ENCODE measurements around the gene CAPN10.
A peak's percentile ranks its signal among the peaks of the same experiment; 100 is the strongest.

CAPN10 gene

GRCh38 chr2:240597419-240598181 lies 11.1 kb downstream of the CAPN10 start:
- Histone ChIP-seq H3K4me3 (ENCODE audit: low read depth, low read length) (no peak overlapping the region), H3K36me3 (peaks cover 13% of the 10 kb centered on the region), H3K27me3 (no peaks in the 10 kb centered on the region), H3K4me1 (no peaks in the 10 kb centered on the region), H3K9me3 (no peaks in the 10 kb centered on the region)
- DNase-seq = peak; percentile 4
- no peak for TF ChIP-seq CTCF (IDR thresholded peaks at IDR 0.05; ENCODE audit: low read depth, low read length)

- peak; percentile 4 for DNase-seq
- Histone ChIP-seq H3K4me3 (ENCODE audit: low read depth, low read length) (no peak overlapping the region), H3K36me3 (peaks cover 13% of the 10 kb centered on the region), H3K4me1 (no peaks in the 10 kb centered on the region), H3K9me3 (no peaks in the 10 kb centered on the region), H3K27me3 (no peaks in the 10 kb centered on the region)
- no peak for TF ChIP-seq CTCF (IDR thresholded peaks at IDR 0.05; ENCODE audit: low read depth, low read length)
Observed at GRCh38 chr2:240598311-240598911, 11.9 kb downstream of the CAPN10 start.

- DNase-seq = no peak
- Histone ChIP-seq H3K36me3 (peaks cover 13% of the 10 kb centered on the region), H3K27me3 (no peaks in the 10 kb centered on the region), H3K4me3 (ENCODE audit: low read depth, low read length) (no peak overlapping the region), H3K9me3 (no peaks in the 10 kb centered on the region), H3K4me1 (no peaks in the 10 kb centered on the region)
- no peak for TF ChIP-seq CTCF (IDR thresholded peaks at IDR 0.05; ENCODE audit: low read depth, low read length)
Observed at GRCh38 chr2:240599141-240599583, 12.6 kb downstream of the CAPN10 start.

- no peak overlapping the region for H3K4me3 ChIP-seq (ENCODE audit: low read depth, low read length)
- peaks cover 7% of the 10 kb centered on the region for H3K36me3 ChIP-seq
- TF ChIP-seq CTCF (IDR thresholded peaks at IDR 0.05; ENCODE audit: low read depth, low read length) = no peak
- H3K9me3 ChIP-seq = no peaks in the 10 kb centered on the region
- DNase-seq = no peak
- H3K27me3 ChIP-seq = no peaks in the 10 kb centered on the region
- H3K4me1 ChIP-seq = no peaks in the 10 kb centered on the region
Observed at GRCh38 chr2:240600451-240600961, 14.0 kb downstream of the CAPN10 start.

- Histone ChIP-seq H3K9me3 (no peaks in the 10 kb centered on the region), H3K27me3 (no peaks in the 10 kb centered on the region), H3K4me3 (ENCODE audit: low read depth, low read length) (no peak overlapping the region), H3K36me3 (peaks cover 3% of the 10 kb centered on the region), H3K4me1 (no peaks in the 10 kb centered on the region)
- DNase-seq = peak; percentile 8
- no peak for TF ChIP-seq CTCF (IDR thresholded peaks at IDR 0.05; ENCODE audit: low read depth, low read length)
Observed at GRCh38 chr2:240601061-240601830, 14.7 kb downstream of the CAPN10 start.

Data from BE2C (cell line).